Fibroblast of skin of abdomen (primary cell): ENCODE results near the gene SLC5A7. TPM values are rescaled to one million over a fixed set of nuclear protein-coding genes. Genes with fewer than 3 reads are reported as not detected.

ENCODE experiments used
- DNase-seq: peaks from one replicate; pipeline ENCODE4 v3.0.0-alpha.2; 2013
- polyA plus RNA-seq, 2 experiments: library from polyadenylated mRNA; unstranded; fragments of 120-200 nt; gene quantifications; one replicate each; pipeline ENCODE4 v1.2.1, GENCODE V29; 2013; ENCODE audit not compliant: insufficient read length in 2 of 2

The SLC5A7 gene
- polyA plus RNA-seq (2013, experiment 1 of 2; ENCODE audit: insufficient read length) = not detected
- not detected for polyA plus RNA-seq (2013, experiment 2 of 2; ENCODE audit: insufficient read length)

DNA sequence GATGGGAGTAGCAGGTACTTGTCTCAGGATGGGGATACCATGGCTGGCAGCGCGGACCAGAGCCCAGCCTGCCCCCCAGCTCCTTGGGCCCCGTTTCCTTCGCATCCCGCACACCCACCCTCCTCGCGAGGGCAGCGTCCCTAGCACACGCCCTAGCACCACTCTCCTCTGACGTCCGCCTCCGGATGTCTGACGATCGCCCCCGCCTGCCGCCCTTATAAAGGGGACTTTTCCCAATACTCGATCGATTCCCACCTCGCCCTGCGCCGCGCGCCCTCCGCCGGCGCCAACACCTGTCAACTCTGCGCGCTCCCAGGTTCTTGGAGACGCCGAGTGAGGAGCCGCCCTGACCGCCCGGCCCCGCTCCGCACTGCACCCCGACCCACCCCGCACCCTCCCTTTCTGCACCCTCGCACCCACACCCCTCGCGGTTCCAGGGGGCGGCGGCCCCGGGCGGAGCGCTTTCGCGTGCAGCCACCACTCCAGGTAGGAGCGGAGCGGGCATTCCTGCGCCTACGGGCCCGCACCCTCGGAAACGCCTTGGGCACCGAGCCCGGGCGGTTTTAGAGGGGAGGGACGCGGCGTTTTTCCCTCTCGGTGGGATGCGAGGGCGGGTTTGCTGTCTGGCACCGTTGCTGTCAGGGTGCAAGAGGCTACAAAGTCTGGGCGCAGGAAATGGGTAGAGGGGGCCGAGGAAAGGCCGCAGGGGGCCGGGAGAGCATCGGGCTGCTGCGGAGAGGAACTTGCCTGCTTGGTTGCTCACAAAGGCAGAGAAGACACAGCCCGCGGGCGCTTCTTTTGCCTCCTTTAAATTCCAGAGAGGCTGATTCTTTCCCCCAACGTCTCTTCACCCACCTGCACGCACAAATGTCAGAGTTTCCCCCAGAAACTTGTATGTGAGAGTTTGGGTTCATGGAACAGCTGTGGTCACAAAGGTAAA is at the start of gene SLC5A7:
TSS of gene SLC5A7 (plus strand) at position 247 of the 940 bp plus-strand sequence. CDS start 1,632 bp downstream, outside the sequence.
- DNase-seq = no peak

DNA sequence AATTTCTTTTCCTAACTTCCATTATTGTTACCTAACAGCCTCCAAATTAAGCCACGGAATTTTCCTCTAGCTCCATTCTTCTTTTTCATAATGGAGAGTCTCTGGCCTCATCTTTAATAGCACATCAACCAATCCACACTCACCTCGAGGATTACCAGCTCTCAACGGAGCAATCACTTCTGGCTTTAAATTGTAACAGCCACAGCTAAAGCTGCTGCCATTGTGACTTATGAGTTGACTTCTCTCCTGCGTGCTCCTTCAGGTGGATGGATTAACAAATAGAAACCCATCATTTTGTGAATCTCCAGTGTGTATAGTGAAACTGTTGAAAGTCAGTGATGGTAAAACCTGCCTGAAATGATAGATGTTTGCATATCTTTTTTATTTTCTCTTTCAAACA is 24.9 kb upstream of the SLC5A7 start:
- DNase-seq = no peak

DNA sequence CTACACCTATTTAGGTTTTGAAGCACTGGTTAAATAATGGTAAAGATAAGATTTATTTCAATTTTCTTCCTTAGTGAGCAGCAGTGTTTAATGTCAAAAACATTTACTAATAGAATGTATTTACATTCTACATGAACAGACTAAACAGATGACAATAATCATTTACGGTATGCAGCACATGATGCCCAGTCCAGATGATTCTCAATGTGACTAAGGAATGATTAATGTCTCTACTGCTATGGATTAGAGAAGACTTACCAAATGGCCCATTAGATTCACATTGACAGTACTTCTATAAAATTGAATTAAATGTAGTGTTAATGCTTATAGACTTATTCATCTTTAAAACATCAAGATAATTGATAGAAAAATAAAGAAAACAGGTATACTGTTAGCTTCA is 22.1 kb upstream of the SLC5A7 start:
- no peak for DNase-seq

DNA sequence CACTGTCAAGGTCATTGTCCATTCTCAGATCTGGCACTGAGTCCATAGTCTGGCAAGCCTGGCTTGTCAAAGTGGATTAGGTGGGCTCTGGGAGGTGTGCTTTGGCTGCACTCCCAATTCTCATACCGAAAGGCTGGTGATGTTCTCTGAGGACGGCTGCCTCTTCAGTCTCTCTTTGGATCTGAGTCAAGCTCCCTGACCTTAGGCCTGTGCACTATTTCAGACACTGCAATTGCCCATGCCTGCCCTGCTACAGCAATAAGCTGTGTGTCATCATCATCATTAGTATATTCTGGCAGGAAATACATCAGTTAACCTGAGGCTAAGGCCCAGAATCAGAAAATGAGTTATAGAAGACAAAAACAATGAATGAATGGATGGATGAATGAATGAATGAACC is 1.6 kb upstream of the SLC5A7 start:
- DNase-seq = no peak

DNA sequence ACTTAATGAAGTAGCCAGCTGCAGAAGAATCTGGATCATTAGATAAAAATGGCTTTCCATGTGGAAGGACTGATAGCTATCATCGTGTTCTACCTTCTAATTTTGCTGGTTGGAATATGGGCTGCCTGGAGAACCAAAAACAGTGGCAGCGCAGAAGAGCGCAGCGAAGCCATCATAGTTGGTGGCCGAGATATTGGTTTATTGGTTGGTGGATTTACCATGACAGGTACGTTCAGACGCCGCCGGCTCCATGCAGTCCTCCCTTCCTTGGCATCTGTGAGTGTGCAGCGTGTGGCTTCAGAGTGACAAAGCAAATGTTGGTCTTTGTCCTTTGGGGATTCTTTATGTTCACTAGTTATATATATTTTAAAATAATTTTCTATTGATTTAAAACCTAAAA is 1.8 kb downstream of the SLC5A7 start:
- no peak for DNase-seq

DNA sequence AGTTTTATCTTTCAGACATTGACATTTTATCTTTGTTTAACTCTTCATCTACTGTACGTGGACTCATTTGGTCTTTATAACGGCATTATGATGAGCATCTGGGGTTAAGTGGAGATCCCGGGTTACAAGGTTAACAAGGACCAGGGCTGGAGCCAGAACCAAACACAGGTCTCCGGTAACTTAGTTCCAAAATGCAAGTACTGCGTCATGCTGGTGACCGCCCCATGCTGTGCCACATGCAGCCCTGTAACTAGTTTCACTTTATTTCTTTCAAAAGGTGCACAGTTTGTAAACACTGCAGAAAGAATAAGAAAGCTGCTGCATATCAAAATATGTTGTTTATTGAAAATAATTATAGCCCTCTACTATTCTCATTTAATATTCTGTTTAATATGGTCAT is 3.1 kb downstream of the SLC5A7 start:
- DNase-seq = no peak

DNA sequence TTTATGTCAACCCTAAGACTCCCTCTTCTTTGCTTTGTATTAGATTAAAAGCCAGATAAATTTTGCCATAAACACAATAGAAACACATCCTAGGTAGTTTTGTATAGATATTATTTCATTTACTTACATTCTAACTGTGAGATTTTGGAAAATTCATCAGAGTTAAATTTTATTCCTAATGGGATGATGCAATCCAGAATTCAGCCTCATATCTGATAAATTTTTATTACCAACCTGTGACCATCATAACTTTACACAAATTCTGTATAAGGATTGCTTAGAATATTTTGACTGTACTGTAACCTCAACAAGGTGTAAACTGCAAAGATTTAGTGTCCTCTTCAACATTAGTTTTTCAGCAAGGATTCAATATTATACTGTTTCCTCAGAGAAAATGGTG is 4.4 kb downstream of the SLC5A7 start:
- DNase-seq = no peak

DNA sequence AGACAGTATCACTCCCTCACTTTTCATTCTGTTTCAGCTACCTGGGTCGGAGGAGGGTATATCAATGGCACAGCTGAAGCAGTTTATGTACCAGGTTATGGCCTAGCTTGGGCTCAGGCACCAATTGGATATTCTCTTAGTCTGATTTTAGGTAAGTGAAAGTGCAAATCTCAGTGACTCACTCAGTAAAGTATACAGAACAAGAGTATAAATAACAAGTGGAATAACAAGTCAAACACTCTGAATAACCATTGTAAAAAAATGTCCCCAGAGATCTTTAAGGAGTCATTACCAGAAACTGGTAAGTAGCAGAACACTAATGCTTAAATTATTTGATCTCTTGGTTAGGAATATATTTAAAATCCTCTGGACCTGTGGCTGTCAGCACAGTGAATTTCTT is 5.7 kb downstream of the SLC5A7 start:
- no peak for DNase-seq

DNA sequence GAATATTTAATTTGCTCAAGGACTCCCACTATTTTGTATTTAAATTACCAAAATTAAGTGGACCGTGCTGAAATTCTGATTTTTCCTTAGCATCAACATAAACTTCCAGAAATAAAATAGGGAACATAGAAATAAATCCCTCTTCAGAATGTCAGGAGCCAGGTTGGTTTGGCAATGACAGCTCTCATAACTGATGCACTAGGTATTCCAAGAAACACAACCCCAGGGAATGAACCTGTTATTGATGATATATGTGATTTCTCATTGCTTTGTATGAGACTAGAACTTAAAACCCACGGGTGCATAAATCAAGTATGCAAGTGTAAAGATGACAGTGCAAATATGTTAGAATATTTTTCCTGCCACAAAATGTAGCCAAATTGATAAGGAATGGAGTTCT is 12.8 kb downstream of the SLC5A7 start:
- no peak for DNase-seq

DNA sequence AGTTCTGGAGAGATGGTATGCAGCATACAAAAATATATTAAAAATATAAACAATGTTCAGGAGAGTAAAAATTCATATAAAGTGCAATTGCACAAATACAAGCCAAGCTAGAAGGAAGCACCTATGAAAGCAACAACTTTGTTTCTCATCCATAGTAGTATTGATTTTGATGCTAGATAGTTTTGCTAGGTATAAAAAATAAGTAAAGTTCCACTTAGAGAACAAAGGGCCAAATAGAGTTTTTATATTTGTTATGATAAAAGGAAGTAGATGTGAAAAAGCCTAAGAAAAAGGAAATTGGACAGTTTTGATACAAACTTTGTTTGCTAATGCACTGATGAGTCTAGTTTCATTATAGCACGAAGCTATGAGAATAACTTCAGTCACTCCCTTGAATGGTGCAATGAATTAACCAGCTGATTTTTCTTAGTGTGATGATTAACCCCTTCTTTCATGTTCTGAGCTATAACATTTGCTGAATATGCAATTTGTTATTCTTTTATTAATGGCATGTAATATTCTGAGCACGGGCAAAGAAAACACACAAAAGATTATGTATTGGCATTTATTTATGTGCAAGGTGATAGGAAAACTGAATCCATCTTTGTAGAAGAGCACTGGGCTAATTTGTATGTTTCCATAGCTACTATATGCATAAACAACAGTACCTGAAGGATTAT is 24.7 kb downstream of the SLC5A7 start:
- DNase-seq = no peak

DNA sequence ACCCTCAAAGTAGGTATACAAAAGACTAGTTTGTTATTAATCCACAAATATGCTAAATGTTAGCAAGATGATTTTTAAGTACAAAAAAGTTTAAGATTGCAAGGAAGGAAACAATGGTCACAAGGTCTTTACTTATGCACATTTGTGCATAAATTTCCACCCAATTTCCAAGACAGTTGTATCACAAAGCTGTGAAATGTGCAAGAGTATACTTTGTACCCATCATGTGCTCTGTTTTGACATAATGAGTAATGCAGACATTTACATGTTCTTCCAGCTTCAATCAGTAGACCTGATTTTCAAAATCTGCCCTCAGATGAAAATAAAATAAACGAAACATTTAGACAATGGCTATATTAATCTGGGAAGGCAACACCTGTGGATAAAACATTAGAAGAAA is 27.0 kb downstream of the SLC5A7 start:
- DNase-seq = no peak

DNA sequence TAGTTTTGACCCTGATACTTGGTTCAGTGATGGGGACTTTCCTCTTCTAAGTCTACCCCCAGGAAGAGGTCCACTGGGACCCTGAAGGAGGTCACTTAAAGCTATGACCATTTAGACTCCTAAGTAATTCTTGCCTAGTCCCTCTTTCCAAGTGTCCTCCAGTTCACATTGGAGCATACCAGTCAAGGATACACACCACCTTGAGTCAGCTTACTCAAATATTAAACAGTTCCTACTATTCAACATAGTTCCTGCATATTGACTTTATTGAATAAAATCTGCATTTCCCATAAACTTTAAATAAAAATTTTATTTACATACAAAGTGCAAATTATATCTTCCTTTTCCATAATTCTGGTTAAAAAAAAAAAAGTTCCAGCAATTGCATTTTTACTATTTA is 36.3 kb downstream of the SLC5A7 start:
- no peak for DNase-seq

DNA sequence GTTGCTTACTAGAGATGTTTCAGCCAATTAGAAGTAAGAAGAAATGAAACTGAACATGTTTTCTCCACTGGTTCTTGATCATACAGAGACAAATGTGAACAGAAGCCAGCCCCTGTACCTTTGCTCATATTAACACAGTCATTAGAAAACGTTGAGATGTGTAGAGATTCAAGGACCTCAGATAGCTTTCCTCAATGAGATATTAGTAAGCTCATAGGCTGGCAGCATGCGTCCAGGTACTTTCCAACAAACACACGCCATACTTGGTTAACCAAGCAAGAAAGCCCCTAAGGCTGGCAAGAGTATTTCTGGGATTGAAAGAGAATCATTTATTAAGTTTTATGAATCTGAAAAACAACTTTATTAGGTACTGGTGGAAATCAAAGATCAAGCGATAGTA is 37.5 kb downstream of the SLC5A7 start:
- no peak for DNase-seq

DNA sequence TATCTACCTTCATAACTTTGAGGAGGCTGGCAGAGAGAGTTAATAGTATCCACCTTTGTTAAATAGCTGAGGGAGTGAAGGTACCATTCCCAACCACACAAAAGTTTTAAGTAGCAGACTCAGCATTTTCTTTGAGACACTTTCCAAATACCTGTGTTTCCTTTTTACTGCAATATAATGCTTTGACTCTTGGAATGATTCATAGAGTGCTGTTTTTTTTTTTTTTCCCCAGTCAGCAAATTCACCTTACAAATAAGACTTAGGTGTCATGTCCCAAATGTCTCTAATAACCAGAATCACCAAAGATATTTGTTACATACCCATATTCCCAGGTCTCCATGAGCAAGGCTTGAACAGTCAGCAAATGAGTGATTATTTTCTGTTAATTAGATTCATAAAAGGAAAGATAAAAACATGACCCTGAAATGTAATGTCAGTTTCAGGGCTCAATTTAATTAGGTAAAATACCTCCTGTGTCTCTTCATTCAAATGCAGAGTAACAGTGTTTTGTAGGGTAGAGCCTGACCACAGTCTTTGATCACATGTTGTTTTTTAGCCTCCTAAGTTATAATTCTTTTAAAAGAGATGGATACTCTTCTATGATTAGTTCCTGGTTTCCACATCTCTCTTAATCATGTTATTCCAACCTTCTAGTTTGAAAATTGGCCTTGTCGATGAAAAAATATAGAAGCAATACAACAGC is 39.9 kb downstream of the SLC5A7 start:
- DNase-seq = no peak

DNA sequence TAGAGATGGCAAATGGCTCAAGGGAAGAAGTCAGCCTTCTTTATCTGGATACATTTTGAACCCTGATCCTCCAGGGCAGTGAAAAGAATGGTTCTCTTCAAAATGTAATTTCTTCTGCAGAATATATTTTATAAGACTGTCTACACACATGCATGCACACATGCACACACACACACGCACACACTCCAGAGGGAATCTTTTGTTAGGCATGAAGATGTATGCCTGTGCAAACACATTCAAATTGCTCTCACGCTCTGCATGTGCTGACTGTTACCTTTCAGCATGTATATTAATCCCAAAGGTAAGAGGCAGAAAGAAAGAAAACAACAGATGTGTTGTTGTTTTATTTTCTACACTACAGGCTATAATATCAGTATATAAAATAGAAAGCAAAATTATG is 43.2 kb downstream of the SLC5A7 start:
- DNase-seq = no peak

DNA sequence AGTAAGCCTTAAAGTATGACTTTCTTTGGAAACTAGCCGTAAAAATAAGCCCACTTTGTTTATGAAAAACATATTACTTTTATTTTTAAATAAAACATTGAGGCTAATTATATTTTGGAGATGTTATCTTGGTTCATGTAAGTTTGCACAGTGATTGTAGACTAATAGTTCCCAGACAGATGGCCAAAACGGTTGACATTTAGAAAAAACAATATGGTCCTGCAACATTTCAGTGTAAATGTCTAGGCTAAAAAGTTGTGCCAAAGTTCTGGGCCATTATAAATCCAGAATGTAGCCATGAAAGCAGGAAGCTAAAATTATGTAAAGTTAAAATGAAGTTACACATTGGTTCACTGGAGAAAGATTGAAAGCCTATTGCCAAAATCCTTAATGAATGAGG is 43.6 kb downstream of the SLC5A7 start:
- no peak for DNase-seq

DNA sequence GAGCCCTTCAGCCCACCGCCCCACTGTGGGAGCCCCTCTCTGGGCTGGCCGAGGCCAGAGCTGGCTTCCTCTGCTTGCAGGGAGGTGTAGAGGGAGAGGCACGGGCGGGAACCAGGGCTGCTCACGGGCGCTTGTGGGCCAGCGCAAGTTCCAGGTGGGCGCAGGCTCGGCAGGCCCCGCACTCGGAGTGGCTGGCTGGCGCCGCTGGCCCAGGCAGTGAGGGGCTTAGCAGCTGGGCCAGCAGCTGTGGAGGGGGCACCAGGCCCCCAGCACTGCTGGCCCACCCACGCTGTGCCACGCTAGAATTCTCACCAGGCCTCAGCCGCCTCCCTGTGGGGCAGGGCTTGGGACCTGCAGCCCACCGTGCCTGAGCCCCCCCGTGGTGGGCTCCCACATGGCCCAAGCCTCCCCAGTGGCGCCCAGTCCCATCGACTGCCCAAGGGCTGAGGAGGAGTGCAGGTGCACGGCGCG is 45.2 kb downstream of the SLC5A7 start:
- DNase-seq = no peak

DNA sequence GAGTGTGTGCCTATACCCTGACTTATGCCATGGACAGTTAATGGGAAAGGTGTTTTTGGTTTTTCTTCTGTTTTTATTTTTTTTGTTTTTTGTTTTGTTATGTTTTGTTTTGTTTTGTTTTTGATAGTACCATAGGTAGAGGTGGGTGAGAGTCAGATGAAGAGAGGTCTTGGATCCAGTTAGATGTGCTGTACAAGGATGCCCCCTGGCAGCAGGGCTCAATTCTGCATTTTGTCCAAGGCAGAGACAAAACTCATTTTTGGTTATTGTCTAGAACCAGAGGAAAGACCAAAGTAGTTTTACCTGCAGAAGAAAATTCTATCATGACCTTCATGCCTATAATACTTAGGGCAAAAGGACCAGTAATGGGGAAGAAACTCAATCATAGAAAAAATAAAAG is 48.5 kb downstream of the SLC5A7 start:
- DNase-seq = no peak

DNA sequence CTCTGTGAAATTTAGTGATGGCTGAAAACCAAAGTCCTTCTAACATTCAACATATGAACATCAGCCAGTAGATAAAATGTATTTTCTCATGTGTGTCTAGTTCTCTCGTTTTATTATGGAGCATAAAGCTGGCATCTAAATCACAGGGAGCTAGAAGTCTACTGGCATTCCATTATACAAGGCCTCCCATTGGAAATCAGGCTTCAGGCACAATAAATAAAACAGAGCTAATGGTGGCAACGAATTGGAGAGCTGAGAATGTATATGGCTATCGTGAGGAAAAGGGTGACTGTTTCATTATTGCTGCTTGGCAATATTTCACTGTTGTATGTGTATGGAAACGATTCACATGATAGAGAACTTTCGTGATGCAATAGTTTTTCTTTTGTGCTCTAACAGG is 62.4 kb downstream of the SLC5A7 start:
- no peak for DNase-seq

DNA sequence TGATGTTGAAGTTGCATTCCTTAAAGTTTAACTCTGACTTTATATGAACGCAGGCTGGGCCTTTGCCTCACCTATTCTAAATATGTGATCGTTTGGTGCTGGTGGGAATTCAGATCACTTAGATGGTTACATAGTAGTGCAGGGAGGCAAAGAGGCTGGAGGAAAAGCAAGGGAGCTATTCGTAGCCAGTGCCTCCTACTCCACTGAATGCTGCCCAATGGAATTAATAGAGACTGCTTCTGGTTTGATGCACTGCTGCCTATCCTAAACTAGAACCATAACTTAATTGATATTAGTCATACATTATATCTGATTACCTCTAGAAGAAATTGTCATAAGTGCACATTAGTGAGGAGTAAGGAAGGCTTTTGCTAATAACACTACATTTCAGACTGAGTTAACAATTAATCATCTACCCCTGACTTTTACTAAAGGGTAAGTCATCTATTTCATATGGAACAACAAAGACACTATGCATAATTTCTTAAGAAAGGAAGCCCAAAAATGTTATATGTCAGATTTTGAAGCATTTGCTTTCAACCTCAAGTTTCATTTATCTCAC is 72.3 kb downstream of the SLC5A7 start:
- DNase-seq = no peak

DNA sequence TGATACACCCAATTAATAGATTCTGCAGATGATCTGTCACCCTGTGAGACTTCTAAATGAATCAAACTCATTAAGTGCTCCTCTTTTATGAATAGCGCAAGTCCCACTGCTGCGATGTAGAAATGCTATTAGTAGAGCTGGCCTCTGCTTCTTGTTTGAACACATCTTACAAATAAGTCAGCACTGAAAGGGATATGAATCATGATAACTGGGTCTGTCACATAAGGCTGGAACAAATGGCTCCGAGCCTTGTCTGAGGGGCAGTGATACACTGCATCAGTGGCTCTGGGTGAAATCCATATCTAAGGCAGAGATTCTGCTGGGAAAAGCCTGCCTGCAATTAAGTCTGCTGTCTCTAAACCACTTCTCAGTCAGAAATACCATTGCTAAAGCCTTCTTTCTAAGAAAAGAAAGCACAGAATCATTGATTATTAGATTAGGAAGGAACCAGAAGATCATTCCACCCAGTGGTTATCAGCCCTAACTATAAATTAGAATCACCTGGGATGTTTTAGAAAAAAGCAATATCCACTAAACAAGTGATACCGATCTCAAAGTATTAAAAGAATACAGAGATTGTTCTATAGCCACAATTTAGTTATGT is 75.2 kb downstream of the SLC5A7 start:
- no peak for DNase-seq
